Measurements from ENCODE around the gene ZDHHC4. TPM values are rescaled to one million over a fixed set of nuclear protein-coding genes. Genes with fewer than 3 reads are reported as not detected.

Gene ZDHHC4
- total RNA-seq, 3 donors from 2014 or later (not counting 1 experiment from before 2014, with no cell fraction given): 29.4 to 37.6 (median 35.3) TPM

DNA sequence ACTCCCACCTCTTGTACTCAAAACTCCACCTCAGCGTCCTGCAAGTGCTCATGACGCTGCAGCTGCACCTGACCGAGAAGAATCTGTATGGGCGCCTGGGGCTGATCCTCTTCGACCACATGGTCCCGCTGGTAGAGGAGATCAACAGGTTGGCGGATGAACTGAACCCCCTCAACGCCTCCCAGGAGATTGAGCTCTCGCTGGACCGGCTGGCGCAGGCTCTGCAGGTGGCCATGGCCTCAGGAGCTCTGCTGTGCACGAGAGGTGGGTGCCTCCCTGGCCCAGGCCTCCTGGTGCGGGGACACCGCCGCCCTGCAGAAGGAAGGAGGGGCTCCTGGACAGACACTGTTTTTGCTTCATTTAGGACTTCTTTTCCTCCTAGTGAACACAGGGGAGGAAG is 22.8 kb downstream of the ZDHHC4 start:
- Mint-ChIP-seq H3K36me3 (no peaks in the 10 kb centered on the region), H3K4me3 (no peak overlapping the region), H3K9me3 (no peaks in the 10 kb centered on the region), H3K27ac (no peak overlapping the region), H3K4me1 (peaks cover 5 to 7% of the 10 kb centered on the region in 2 donors), H3K27me3 (ENCODE audit: low read depth in 2 of 2) (no peaks in the 10 kb centered on the region)
- H3K27me3 ChIP-seq (ENCODE audit: control insufficient read depth, insufficient read depth, low read length): no peaks in the 10 kb centered on the region
- H3K36me3 ChIP-seq (ENCODE audit: control insufficient read depth, insufficient read depth, low read length): peaks cover 56% of the 10 kb centered on the region
- DNase-seq: no peak
- H3K4me1 ChIP-seq (ENCODE audit: control insufficient read depth, insufficient read depth, low read length): peaks cover 4% of the 10 kb centered on the region
- H3K4me3 ChIP-seq (ENCODE audit: low read length): no peak overlapping the region
- WGBS (ENCODE audit: insufficient coverage): 97% methylated on average over 15 of the region's 15 CpGs
- H3K27ac ChIP-seq (ENCODE audit: low read length): no peak overlapping the region
- no peak for ATAC-seq
- intact Hi-C loops (cut with micrococcal nuclease): no loop called here
- H3K9me3 ChIP-seq (ENCODE audit: control insufficient read depth, insufficient read depth, low read length): no peaks in the 10 kb centered on the region
- TF ChIP-seq, protein P1, sequence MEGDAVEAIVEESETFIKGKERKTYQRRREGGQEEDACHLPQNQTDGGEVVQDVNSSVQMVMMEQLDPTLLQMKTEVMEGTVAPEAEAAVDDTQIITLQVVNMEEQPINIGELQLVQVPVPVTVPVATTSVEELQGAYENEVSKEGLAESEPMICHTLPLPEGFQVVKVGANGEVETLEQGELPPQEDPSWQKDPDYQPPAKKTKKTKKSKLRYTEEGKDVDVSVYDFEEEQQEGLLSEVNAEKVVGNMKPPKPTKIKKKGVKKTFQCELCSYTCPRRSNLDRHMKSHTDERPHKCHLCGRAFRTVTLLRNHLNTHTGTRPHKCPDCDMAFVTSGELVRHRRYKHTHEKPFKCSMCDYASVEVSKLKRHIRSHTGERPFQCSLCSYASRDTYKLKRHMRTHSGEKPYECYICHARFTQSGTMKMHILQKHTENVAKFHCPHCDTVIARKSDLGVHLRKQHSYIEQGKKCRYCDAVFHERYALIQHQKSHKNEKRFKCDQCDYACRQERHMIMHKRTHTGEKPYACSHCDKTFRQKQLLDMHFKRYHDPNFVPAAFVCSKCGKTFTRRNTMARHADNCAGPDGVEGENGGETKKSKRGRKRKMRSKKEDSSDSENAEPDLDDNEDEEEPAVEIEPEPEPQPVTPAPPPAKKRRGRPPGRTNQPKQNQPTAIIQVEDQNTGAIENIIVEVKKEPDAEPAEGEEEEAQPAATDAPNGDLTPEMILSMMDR (IDR thresholded peaks at IDR 0.05): no peak

DNA sequence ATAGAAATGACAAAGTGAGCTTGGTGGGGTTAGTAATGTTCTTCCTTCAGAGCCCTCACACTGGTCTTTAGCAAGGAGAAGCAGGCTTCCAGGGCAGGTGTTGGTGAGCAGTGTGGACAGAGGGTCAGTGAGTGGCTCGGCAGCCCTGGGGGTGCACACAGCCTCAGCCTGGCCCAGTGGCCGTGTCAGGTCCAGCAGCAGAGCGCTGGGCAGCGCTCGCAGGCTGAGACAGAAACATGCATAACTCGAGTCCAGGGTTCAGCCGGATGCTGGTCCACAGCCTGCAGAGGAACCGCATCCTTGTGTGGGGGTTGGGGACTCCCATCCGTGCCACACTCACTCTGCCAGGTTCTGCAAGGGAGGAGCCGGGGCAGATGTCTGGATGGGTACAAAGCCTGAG is 27.2 kb downstream of the ZDHHC4 start:
- no peak for DNase-seq
- WGBS (ENCODE audit: insufficient coverage): 97% methylated on average over 10 of the region's 10 CpGs
- Histone ChIP-seq H3K4me1 (ENCODE audit: control insufficient read depth, insufficient read depth, low read length) (peaks cover 4% of the 10 kb centered on the region), H3K9me3 (ENCODE audit: control insufficient read depth, insufficient read depth, low read length) (no peaks in the 10 kb centered on the region), H3K36me3 (ENCODE audit: control insufficient read depth, insufficient read depth, low read length) (peaks cover 25% of the 10 kb centered on the region), H3K4me3 (ENCODE audit: low read length) (no peak overlapping the region), H3K27ac (ENCODE audit: low read length) (no peak overlapping the region), H3K27me3 (ENCODE audit: control insufficient read depth, insufficient read depth, low read length) (no peaks in the 10 kb centered on the region)
- H3K4me3 Mint-ChIP-seq: no peak overlapping the region
- no peaks in the 10 kb centered on the region for H3K27me3 Mint-ChIP-seq (ENCODE audit: low read depth in 2 of 2)
- no peaks in the 10 kb centered on the region for H3K36me3 Mint-ChIP-seq
- intact Hi-C loops (cut with micrococcal nuclease): no loop called here
- H3K4me1 Mint-ChIP-seq: peaks cover 5 to 7% of the 10 kb centered on the region in 2 donors
- ATAC-seq: no peak
- H3K9me3 Mint-ChIP-seq: no peaks in the 10 kb centered on the region
- H3K27ac Mint-ChIP-seq: no peak overlapping the region
- TF ChIP-seq, protein P1 (IDR thresholded peaks at IDR 0.05): no peak

DNA sequence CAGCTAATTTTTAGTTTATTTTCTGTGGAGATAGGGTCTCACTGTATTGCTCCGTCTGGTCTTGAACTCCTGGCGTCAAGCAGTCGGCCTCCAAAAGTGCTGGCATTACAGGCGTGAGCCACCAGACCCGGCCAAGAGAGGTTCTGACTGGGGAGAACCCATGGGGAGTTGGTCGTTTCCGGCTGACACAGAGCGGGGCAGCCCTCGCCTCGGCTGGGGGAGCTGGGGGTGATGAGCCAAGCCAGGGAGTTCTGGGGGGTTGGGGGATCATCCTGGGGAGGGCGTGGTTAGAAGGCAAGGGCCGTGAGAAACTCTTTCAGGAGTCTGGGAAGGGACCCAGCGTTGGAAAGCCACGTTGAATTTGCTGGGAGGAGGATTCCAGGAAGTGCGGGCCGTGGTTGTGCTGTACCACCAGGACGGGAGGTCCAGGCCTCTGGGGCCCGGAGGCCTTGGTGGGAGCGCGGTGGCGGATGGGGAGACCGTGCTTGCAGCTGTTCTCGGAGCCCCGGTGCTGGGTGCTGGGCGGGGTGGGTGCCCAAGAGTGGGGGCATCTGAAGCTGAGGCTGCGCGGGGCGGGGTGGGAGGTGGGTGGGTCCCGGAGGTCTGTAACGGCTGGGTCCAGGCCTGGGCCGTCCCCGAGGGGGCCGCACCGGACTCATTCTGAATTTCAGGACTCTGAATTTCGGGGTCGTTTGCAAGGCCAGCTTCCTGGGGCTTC is 29.8 kb downstream of the ZDHHC4 start:
- Mint-ChIP-seq H3K9me3 (no peaks in the 10 kb centered on the region), H3K27ac (no peak overlapping the region), H3K4me1 (peaks cover 5 to 13% of the 10 kb centered on the region in 2 donors), H3K4me3 (no peak overlapping the region), H3K36me3 (no peaks in the 10 kb centered on the region), H3K27me3 (ENCODE audit: low read depth in 2 of 2) (no peaks in the 10 kb centered on the region)
- H3K36me3 ChIP-seq (ENCODE audit: control insufficient read depth, insufficient read depth, low read length): peaks cover 14% of the 10 kb centered on the region
- H3K4me3 ChIP-seq (ENCODE audit: low read length): no peak overlapping the region
- WGBS (ENCODE audit: insufficient coverage): 97% methylated on average over 36 of the region's 36 CpGs
- H3K27me3 ChIP-seq (ENCODE audit: control insufficient read depth, insufficient read depth, low read length): no peaks in the 10 kb centered on the region
- H3K27ac ChIP-seq (ENCODE audit: low read length): no peak overlapping the region
- intact Hi-C loops (cut with micrococcal nuclease): no loop called here
- TF ChIP-seq, protein P1 (IDR thresholded peaks at IDR 0.05): no peak
- H3K9me3 ChIP-seq (ENCODE audit: control insufficient read depth, insufficient read depth, low read length): no peaks in the 10 kb centered on the region
- ATAC-seq (no peak), DNase-seq (no peak)
- peaks cover 4% of the 10 kb centered on the region for H3K4me1 ChIP-seq (ENCODE audit: control insufficient read depth, insufficient read depth, low read length)

GRCh38 chr7:6607651-6608051 is 30.4 kb downstream of the ZDHHC4 start:
- no peak overlapping the region for H3K27ac ChIP-seq (ENCODE audit: low read length)
- intact Hi-C loops (cut with micrococcal nuclease): no loop called here
- TF ChIP-seq, protein P1 (IDR thresholded peaks at IDR 0.05): no peak
- Mint-ChIP-seq H3K27me3 (ENCODE audit: low read depth in 2 of 2) (no peaks in the 10 kb centered on the region), H3K27ac (no peak overlapping the region), H3K4me3 (no peak overlapping the region), H3K36me3 (no peaks in the 10 kb centered on the region), H3K4me1 (peaks cover 0 to 13% of the 10 kb centered on the region in 2 donors), H3K9me3 (no peaks in the 10 kb centered on the region)
- H3K4me3 ChIP-seq (ENCODE audit: low read length): no peak overlapping the region
- DNase-seq: no peak
- no peaks in the 10 kb centered on the region for H3K4me1 ChIP-seq (ENCODE audit: control insufficient read depth, insufficient read depth, low read length)
- H3K27me3 ChIP-seq (ENCODE audit: control insufficient read depth, insufficient read depth, low read length): no peaks in the 10 kb centered on the region
- peaks cover 10% of the 10 kb centered on the region for H3K36me3 ChIP-seq (ENCODE audit: control insufficient read depth, insufficient read depth, low read length)
- WGBS (ENCODE audit: insufficient coverage): 96% methylated on average over 38 of the region's 38 CpGs
- peak in 1 of 3 donors; percentile 18 for ATAC-seq
- H3K9me3 ChIP-seq (ENCODE audit: control insufficient read depth, insufficient read depth, low read length): no peaks in the 10 kb centered on the region

All from natural killer cell (primary cell).